ENCODE results near the gene TOLLIP.

DNA sequence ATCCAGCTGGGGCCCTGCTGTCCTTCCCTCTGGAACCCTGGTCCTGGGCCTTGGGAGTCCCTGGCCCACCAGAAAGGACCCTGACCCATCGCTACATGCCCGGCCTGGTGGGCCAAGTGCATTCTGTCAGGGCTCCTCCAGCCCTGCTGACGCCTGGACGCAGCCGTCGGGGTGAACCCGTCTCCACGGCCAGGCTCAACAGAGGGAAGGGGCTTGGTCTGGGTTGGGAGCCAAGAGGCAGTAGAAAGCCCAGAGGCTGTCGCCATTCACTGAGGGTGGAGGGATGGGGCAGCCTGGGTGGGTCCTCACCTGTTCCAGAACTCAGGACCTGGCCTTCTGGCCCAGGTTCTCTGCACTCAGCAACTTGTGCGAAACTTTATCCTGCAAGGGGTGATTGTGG is 39.0 kb downstream of the TOLLIP start:
- TF ChIP-seq, protein P1, sequence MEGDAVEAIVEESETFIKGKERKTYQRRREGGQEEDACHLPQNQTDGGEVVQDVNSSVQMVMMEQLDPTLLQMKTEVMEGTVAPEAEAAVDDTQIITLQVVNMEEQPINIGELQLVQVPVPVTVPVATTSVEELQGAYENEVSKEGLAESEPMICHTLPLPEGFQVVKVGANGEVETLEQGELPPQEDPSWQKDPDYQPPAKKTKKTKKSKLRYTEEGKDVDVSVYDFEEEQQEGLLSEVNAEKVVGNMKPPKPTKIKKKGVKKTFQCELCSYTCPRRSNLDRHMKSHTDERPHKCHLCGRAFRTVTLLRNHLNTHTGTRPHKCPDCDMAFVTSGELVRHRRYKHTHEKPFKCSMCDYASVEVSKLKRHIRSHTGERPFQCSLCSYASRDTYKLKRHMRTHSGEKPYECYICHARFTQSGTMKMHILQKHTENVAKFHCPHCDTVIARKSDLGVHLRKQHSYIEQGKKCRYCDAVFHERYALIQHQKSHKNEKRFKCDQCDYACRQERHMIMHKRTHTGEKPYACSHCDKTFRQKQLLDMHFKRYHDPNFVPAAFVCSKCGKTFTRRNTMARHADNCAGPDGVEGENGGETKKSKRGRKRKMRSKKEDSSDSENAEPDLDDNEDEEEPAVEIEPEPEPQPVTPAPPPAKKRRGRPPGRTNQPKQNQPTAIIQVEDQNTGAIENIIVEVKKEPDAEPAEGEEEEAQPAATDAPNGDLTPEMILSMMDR (conservative IDR thresholded peaks at IDR 0.05; ENCODE audit: low read depth, low read length), result no peak
- TF ChIP-seq, protein P2, sequence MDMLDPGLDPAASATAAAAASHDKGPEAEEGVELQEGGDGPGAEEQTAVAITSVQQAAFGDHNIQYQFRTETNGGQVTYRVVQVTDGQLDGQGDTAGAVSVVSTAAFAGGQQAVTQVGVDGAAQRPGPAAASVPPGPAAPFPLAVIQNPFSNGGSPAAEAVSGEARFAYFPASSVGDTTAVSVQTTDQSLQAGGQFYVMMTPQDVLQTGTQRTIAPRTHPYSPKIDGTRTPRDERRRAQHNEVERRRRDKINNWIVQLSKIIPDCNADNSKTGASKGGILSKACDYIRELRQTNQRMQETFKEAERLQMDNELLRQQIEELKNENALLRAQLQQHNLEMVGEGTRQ (IDR thresholded peaks at IDR 0.05; ENCODE audit: low read depth, low read length), result no peak
- no peak for TF ChIP-seq POLR2A (IDR thresholded peaks at IDR 0.05; ENCODE audit: low read depth, low read length)
- no peak for TF ChIP-seq SMC3 (IDR thresholded peaks at IDR 0.05; ENCODE audit: low read depth, low read length)
- TF ChIP-seq RAD21 (IDR thresholded peaks at IDR 0.05; ENCODE audit: low read length), result no peak
- TF ChIP-seq RCOR1 (IDR thresholded peaks at IDR 0.05; ENCODE audit: insufficient replicate concordance, low read length), result no peak
- no peak for TF ChIP-seq CHD1 (IDR thresholded peaks at IDR 0.05; ENCODE audit: low read depth, low read length)
- TF ChIP-seq CEBPB (IDR thresholded peaks at IDR 0.05; ENCODE audit: low read depth, low read length), result no peak
- TF ChIP-seq BHLHE40 (IDR thresholded peaks at IDR 0.05; ENCODE audit: low read depth, low read length), result no peak
- TF ChIP-seq RFX5 (IDR thresholded peaks at IDR 0.05; ENCODE audit: low read depth, low read length), result no peak
- TF ChIP-seq, protein P3, sequence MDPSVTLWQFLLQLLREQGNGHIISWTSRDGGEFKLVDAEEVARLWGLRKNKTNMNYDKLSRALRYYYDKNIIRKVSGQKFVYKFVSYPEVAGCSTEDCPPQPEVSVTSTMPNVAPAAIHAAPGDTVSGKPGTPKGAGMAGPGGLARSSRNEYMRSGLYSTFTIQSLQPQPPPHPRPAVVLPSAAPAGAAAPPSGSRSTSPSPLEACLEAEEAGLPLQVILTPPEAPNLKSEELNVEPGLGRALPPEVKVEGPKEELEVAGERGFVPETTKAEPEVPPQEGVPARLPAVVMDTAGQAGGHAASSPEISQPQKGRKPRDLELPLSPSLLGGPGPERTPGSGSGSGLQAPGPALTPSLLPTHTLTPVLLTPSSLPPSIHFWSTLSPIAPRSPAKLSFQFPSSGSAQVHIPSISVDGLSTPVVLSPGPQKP (IDR thresholded peaks at IDR 0.05; ENCODE audit: borderline replicate concordance, low read depth, low read length), result no peak
- no peak for TF ChIP-seq NFE2L2 (IDR thresholded peaks at IDR 0.05; ENCODE audit: low read depth, low read length)

Data from IMR-90 (cell line).